ENCODE data around the gene AHSG.

Gene AHSG

GRCh38 chr3:186608624-186609215 is 4.1 kb upstream of the AHSG start:
- no peaks in the 10 kb centered on the region for H3K27me3 ChIP-seq (ENCODE audit: insufficient read depth, low read length, poor library complexity, severe bottlenecking)
- H4K20me1 ChIP-seq (ENCODE audit: insufficient read depth, low read length, poor library complexity, severe bottlenecking), result no peaks in the 10 kb centered on the region
- no peaks in the 10 kb centered on the region for H3K9me2 ChIP-seq (replicated peaks; ENCODE audit: low read depth, low read length)
- TF ChIP-seq EZH2phosphoT487 (IDR thresholded peaks at IDR 0.05; ENCODE audit: borderline replicate concordance), result no peak
- TF ChIP-seq, protein P1, sequence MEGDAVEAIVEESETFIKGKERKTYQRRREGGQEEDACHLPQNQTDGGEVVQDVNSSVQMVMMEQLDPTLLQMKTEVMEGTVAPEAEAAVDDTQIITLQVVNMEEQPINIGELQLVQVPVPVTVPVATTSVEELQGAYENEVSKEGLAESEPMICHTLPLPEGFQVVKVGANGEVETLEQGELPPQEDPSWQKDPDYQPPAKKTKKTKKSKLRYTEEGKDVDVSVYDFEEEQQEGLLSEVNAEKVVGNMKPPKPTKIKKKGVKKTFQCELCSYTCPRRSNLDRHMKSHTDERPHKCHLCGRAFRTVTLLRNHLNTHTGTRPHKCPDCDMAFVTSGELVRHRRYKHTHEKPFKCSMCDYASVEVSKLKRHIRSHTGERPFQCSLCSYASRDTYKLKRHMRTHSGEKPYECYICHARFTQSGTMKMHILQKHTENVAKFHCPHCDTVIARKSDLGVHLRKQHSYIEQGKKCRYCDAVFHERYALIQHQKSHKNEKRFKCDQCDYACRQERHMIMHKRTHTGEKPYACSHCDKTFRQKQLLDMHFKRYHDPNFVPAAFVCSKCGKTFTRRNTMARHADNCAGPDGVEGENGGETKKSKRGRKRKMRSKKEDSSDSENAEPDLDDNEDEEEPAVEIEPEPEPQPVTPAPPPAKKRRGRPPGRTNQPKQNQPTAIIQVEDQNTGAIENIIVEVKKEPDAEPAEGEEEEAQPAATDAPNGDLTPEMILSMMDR (conservative IDR thresholded peaks at IDR 0.05; ENCODE audit: low read length), result no peak
- H3F3A ChIP-seq (ENCODE audit: low read depth), result no peaks in the 10 kb centered on the region
- H2AFZ ChIP-seq (ENCODE audit: low read length), result peak overlapping the region; percentile 40; the same call in 1 of the 2 replicates
- no peaks in the 10 kb centered on the region for H3K9me3 ChIP-seq (ENCODE audit: insufficient read depth, low read depth, low read length)
- H3K4me2 ChIP-seq (ENCODE audit: low read depth, low read length, poor library complexity, severe bottlenecking), result no peak overlapping the region
- no peak overlapping the region for H3K9ac ChIP-seq (ENCODE audit: low read depth, low read length, poor library complexity, severe bottlenecking)
- no peak overlapping the region for H3K4me3 ChIP-seq (ENCODE audit: low read length, poor library complexity, severe bottlenecking)
- no peaks in the 10 kb centered on the region for H3K79me2 ChIP-seq (ENCODE audit: insufficient read depth, low read length)
- no peaks in the 10 kb centered on the region for H3K4me1 ChIP-seq (ENCODE audit: insufficient read depth, low read length, poor library complexity, severe bottlenecking)
- no peaks in the 10 kb centered on the region for H3K36me3 ChIP-seq (ENCODE audit: insufficient read depth, low read length)

DNA sequence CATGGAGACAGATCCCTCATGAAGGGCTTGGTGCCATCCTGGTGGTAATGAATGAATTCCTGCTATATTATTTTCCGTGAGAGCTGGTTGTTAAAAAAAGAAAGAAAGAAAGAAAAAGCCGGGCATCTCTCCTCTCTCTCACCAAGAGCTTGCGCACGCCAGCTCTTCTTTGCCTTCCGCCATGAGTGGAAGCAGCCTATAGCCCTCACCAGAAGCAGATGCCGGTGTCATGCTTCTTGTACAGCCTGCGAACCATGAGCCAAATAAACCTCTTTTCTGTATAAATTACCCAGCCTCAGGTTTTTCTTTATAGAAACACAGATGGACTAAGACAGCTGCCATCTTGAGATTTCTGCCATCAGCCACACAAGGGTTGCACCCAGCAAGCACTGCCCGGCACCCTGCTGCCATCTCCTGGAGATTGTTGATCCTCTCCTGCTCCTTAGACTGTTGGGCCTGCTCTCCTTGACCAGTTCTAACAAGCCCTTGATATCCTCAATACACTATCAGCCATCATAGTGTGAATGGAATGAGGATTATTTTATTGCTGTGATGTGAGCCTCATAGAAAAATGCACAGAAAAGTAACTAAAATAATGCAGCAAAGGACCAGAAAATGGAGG is 3.5 kb upstream of the AHSG start:
- Histone ChIP-seq H3K9me2 (replicated peaks; ENCODE audit: low read depth, low read length) (no peaks in the 10 kb centered on the region), H2AFZ (ENCODE audit: low read length) (peak overlapping the region; percentile 40; the same call in 1 of the 2 replicates), H3K36me3 (ENCODE audit: insufficient read depth, low read length) (no peaks in the 10 kb centered on the region), H3K9me3 (ENCODE audit: insufficient read depth, low read depth, low read length) (no peaks in the 10 kb centered on the region), H3K4me3 (ENCODE audit: low read length, poor library complexity, severe bottlenecking) (no peak overlapping the region), H3K4me2 (ENCODE audit: low read depth, low read length, poor library complexity, severe bottlenecking) (no peak overlapping the region), H3K27me3 (ENCODE audit: insufficient read depth, low read length, poor library complexity, severe bottlenecking) (no peaks in the 10 kb centered on the region), H3K9ac (ENCODE audit: low read depth, low read length, poor library complexity, severe bottlenecking) (no peak overlapping the region), H3K4me1 (ENCODE audit: insufficient read depth, low read length, poor library complexity, severe bottlenecking) (peaks cover 3% of the 10 kb centered on the region), H4K20me1 (ENCODE audit: insufficient read depth, low read length, poor library complexity, severe bottlenecking) (no peaks in the 10 kb centered on the region), H3F3A (ENCODE audit: low read depth) (no peaks in the 10 kb centered on the region), H3K79me2 (ENCODE audit: insufficient read depth, low read length) (no peaks in the 10 kb centered on the region)
- TF ChIP-seq, protein P1 (conservative IDR thresholded peaks at IDR 0.05; ENCODE audit: low read length), result peak; percentile 54
- no peak for TF ChIP-seq EZH2phosphoT487 (IDR thresholded peaks at IDR 0.05; ENCODE audit: borderline replicate concordance)

DNA sequence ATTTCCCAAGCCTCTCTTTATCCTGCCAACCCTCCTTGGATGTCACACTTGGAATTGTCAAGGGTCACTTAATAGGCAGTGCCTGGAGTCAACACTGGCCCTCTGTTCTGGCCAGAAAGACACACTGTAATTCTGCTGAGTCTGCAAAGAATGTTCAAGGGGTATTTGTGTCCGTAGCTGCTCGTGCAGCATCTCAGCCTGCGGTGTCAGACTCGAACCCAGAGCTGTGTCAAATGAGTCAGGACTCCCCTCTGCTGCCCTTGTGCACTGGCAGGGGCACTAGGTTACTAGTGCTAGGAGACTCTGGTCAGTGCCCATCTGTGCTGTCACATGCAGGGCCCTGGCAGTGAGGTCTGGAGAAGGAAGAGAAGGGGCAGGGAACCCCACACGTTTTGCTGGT is 795 bp upstream of the AHSG start:
- peaks cover 8% of the 10 kb centered on the region for H3K4me1 ChIP-seq (ENCODE audit: insufficient read depth, low read length, poor library complexity, severe bottlenecking)
- no peaks in the 10 kb centered on the region for H3K36me3 ChIP-seq (ENCODE audit: insufficient read depth, low read length)
- H3K9ac ChIP-seq (ENCODE audit: low read depth, low read length, poor library complexity, severe bottlenecking), result no peak overlapping the region
- H2AFZ ChIP-seq (ENCODE audit: low read length), result no peak overlapping the region
- no peak overlapping the region for H3K4me2 ChIP-seq (ENCODE audit: low read depth, low read length, poor library complexity, severe bottlenecking)
- H4K20me1 ChIP-seq (ENCODE audit: insufficient read depth, low read length, poor library complexity, severe bottlenecking), result no peaks in the 10 kb centered on the region
- no peak for TF ChIP-seq EZH2phosphoT487 (IDR thresholded peaks at IDR 0.05; ENCODE audit: borderline replicate concordance)
- TF ChIP-seq, protein P1 (conservative IDR thresholded peaks at IDR 0.05; ENCODE audit: low read length), result no peak
- no peaks in the 10 kb centered on the region for H3K79me2 ChIP-seq (ENCODE audit: insufficient read depth, low read length)
- no peaks in the 10 kb centered on the region for H3K9me2 ChIP-seq (replicated peaks; ENCODE audit: low read depth, low read length)
- H3K9me3 ChIP-seq (ENCODE audit: insufficient read depth, low read depth, low read length), result no peaks in the 10 kb centered on the region
- H3F3A ChIP-seq (ENCODE audit: low read depth), result no peaks in the 10 kb centered on the region
- H3K27me3 ChIP-seq (ENCODE audit: insufficient read depth, low read length, poor library complexity, severe bottlenecking), result no peaks in the 10 kb centered on the region
- H3K4me3 ChIP-seq (ENCODE audit: low read length, poor library complexity, severe bottlenecking), result no peak overlapping the region

Data from Loucy (cell line).